HG02623 (cell line): ENCODE measurements around the gene NCAPD2.

Experiments
- ATAC-seq: cut with Tn5 transposase; IDR thresholded peaks from one replicate; pipeline ENCODE4 v1.9.1; 2021; ENCODE audit warnings: moderate library complexity; ENCODE audit not compliant: unreplicated experiment

Gene NCAPD2

GRCh38 chr12:6569786-6570185, 75.9 kb downstream of the NCAPD2 start:
- no peak for ATAC-seq

- no peak for ATAC-seq
Measured at GRCh38 chr12:6570264-6570887, 76.5 kb downstream of the NCAPD2 start.

GRCh38 chr12:6573001-6573400, 79.1 kb downstream of the NCAPD2 start:
- no peak for ATAC-seq

- ATAC-seq, result no peak
Measured at GRCh38 chr12:6574576-6575295, 80.8 kb downstream of the NCAPD2 start.

- no peak for ATAC-seq
Measured at GRCh38 chr12:6575648-6576047, 81.7 kb downstream of the NCAPD2 start.
